Stimulated activated CD8-positive, alpha-beta memory T cell treated with anti-CD3 and anti-CD28 coated beads, Interleukin-4, amount 100 ng/mL, for 4 hours (primary cell): Measurements from ENCODE around the gene SRSF8.
"Not testable (repeated sequence)": the region's sequence is repeated elsewhere in the genome, so short reads cannot be mapped to it uniquely, and the experiment has no call there.

ENCODE experiments used
- DNase-seq, 2 donors: peaks; one replicate each; pipeline ENCODE4 v3.0.0-alpha.2; 2020; ENCODE audit warnings: low read depth in 2 of 2, low spot score in 1 of 2

The SRSF8 gene, protein sequence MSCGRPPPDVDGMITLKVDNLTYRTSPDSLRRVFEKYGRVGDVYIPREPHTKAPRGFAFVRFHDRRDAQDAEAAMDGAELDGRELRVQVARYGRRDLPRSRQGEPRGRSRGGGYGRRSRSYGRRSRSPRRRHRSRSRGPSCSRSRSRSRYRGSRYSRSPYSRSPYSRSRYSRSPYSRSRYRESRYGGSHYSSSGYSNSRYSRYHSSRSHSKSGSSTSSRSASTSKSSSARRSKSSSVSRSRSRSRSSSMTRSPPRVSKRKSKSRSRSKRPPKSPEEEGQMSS

GRCh38 chr11:95066716-95067038 is at the start of gene SRSF8:
SRSF8 (plus strand) TSS chr11:95066919; CDS start chr11:95067227, 308 bp downstream.
- no peak for DNase-seq

DNA sequence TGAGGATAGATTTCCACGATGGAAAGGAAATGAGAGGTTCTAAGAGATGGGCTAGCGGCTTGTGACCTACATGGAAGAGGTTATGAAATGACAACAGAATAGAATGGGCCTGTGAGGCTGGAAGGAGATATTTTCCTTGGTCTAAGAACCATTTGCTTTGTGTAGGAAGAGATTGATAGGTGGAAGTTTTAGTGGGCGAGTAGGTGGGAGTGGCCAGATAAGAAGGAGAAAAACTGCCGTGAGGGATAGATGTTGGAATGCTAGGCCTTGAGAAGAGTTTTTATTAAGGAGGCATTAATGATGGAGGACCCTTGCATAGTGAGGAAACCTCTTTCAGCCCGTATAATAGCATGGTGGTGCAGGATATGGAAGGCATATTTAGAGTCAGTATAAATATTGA is 45.3 kb upstream of the SRSF8 start:
- DNase-seq = not testable (repeated sequence)

GRCh38 chr11:95024958-95025357 is 41.8 kb upstream of the SRSF8 start, which contains the start of gene KDM4E:
KDM4E (plus strand) TSS chr11:95025258; CDS start chr11:95025558, 300 bp downstream.
- no peak for DNase-seq

DNA sequence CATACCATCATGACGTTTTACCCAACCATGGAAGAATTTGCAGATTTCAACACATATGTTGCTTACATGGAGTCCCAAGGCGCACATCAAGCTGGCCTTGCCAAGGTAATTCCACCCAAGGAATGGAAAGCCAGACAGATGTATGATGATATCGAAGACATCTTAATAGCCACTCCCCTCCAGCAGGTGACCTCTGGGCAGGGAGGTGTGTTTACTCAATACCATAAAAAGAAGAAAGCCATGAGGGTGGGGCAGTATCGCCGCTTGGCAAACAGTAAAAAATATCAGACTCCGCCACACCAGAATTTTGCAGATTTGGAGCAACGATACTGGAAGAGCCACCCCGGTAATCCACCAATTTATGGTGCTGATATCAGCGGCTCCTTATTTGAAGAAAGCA is 41.1 kb upstream of the SRSF8 start:
- not testable (repeated sequence) for DNase-seq

DNA sequence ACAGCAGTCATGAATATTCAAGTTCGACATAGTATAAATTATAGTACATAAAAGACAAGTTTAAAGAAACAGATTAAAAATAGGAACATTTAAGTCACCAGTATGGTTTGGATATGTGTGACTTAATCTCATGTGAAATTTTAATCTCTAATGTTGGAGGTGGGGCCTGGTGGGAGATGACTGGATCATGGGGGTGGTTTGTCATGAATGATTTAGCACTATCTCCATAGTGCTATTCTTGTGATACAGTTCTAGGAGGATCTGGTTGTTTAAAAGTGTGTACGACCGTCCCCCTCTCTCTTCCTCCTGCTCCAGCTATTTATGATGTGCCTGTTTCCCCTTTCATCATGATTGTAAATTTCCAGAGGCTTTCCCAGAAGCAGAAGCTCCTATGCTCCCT is 38.4 kb upstream of the SRSF8 start:
- no peak for DNase-seq

- no peak for DNase-seq
These were observed 33.7 kb upstream of the SRSF8 start for GRCh38 chr11:95033051-95033450.

DNA sequence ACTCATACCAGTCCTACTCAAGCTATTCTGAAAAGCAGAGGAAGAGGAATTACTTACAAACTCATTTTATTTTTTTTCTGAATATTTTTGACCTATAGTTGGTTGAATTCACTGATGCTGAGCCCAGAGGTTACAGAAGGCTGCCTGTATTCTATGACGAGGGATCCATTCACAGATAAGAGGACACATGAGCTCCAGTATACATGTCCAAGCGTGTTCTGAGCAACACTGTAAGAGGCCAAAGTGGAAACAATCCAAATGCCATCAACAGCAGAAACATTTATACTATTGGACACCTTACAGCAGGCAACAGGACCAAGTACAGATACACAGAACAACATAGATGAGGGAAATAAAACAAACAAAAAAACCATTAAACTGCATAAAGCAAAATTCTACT is 31.4 kb upstream of the SRSF8 start:
- DNase-seq = no peak

GRCh38 chr11:95037356-95038035 is 29.2 kb upstream of the SRSF8 start:
- not testable (repeated sequence) for DNase-seq

GRCh38 chr11:95042239-95042638 is 24.5 kb upstream of the SRSF8 start:
- no peak for DNase-seq

DNA sequence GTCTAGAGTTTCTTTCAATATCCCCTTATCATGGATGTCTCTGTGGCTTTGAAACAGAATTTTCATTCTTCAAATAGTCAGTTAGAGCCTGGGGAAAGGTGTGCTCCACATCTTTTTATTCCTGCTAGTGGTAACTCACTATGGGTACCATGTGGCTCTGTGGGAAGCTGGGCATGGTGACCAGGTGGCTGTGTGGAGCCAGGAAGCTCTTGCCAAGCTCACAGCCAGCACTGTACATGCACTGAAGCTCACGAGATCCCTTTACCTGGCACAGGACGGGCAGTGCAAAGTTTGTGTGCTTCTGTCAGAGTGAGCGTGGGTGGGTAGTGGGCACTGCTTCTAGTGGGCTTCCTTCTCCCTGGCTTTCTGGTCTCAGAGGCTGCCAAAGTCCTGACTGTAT is 23.8 kb upstream of the SRSF8 start:
- DNase-seq = no peak

- no peak for DNase-seq
These were observed 22.7 kb upstream of the SRSF8 start for GRCh38 chr11:95044010-95044409.

DNA sequence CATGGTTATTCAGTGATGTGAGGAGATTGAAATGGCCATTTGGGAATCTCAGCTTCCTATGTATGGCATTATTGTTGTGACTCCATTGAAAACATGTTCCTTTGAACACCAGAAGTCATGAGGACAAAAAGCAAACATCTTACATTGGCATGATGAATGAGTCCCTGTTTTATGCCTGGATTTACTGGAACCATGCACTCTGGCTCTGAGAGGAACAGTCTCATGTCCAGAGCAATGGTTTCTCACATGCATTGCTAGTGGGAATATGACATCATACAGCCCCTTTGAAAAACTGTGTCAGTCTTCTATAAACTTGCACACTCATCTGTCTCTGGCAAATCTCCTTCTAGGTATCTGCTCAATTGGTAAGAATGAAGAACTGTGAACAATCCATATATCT is 20.9 kb upstream of the SRSF8 start:
- no peak for DNase-seq

GRCh38 chr11:95049122-95049521 is 17.6 kb upstream of the SRSF8 start, which contains the start of gene KDM4F:
KDM4F (plus strand) TSS chr11:95049422.
- DNase-seq = not testable (repeated sequence)

DNA sequence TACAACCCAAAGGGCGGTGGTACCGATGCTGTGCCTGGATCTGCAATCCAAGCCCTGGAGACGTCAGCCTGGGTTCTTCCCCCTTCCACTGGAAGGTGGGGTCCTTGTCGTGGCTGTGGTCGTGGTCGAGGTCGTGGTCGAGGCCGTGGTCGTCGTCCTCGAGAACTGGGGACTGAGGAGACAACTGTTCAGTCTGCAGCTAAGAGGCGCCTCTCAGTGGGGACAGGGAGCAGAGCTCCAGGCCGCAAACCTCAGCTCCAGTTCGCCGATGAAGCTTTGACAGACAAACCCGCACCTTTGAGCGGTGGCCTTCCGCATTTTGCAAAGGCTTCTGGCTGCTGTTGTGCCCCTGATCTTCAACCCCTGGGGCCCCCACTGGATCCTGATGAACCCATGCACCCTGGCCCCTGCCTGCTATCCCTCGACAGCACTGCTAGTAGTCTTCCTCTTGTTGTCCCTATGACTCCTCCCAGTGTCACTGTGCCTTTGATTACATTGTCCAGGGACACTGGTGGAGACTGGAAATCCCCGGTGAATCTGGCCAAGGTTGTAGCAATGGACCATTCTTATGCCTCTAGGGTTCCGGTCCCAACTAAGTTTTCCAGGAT is 16.0 kb upstream of the SRSF8 start:
- no peak for DNase-seq

- no peak for DNase-seq
These were observed 12.4 kb upstream of the SRSF8 start for GRCh38 chr11:95054356-95054755.

GRCh38 chr11:95055283-95055897 is 11.3 kb upstream of the SRSF8 start:
- DNase-seq = no peak

GRCh38 chr11:95057959-95058358 is 8.8 kb upstream of the SRSF8 start:
- DNase-seq = no peak

DNA sequence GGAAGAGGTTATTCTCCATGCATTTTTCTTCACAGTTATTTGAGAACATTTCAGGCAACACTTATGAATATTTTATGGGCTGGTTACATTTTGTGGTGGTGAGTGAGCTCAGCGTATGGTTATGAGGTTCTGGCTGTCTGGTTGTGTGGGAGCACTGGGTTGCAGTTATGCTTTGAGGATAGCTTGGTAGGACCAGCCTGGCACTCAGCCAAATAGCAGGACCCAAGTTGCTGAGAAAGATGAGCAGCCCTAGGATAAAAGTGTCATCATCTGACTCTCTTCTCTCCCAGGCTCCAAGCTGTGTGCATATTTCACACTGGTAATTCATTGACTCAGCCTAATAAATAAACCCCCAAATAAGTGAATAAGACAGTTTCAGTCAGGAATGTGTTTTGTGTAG is 8.1 kb upstream of the SRSF8 start:
- no peak for DNase-seq

DNA sequence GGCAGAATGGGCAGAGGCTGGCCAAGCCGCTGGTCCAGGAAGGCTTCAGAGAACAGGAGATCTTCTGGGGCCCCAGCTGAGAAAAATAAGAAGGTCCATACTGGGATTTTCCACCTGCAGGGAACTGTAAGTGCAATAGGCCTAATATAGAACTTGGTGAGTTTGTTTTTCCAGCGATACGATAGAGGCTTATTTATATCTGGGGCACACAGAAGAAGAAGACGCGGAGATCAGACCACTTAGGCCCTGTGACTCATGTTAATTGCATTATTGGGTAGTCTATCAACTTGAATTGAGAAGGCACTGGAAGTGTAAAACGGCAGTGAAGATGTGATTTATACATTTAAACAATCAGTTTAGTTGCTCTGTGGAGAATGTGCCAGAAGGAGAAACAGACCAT is 7.7 kb upstream of the SRSF8 start:
- no peak for DNase-seq

- DNase-seq = no peak
These were observed 1.4 kb upstream of the SRSF8 start for GRCh38 chr11:95065336-95065735.

- peak; percentile 23 to 50 for DNase-seq
These were observed 521 bp downstream of the SRSF8 start for GRCh38 chr11:95067039-95067840.
